Measurements from ENCODE around the gene HSFX1. TPM values are rescaled to one million over a fixed set of nuclear protein-coding genes. Genes with fewer than 3 reads are reported as not detected.
"Not testable (repeated sequence)": the region's sequence is repeated elsewhere in the genome, so short reads cannot be mapped to it uniquely, and the experiment has no call there.

The HSFX1 gene
- total RNA-seq (1 to 10 TPM; 1.7 to 4.9 (median 3.2) TPM), polyA plus RNA-seq (1 to 10 TPM in 1 of 2 donors, under 1 TPM in 1; 0.73 to 3.2 TPM)
- long read RNA-seq, donor 1, partial matches to known transcripts = 0 of 2 reads
- long read RNA-seq, donor 1, other reads (novel, unspliced or antisense) = 2 of 2 reads
- long read RNA-seq, donor 2 = 0 reads
- long read RNA-seq, donor 3 = 0 reads

DNA sequence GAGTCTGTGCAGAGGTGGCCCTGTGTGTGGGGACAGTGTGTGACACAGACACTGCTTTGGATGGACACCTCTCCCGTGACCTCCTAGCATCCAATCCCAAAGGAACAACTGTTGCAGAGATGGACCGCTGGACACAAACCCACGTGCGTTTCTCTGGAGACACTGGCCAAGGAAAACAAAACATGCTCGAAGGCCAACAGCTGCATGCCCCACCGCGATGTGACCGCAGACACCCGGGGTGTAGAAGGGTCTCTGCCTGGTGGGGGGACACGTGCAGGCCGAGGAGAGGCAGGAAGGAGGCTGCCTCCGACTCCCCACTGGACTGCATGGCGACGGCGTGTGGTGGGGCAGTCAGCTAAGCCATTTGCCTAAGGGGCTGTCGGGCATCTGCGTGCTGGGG is at the start of gene HSFX1:
HSFX1 (plus strand) TSS at position 301 of the 400 bp plus-strand sequence. CDS start 614 bp downstream, outside the sequence.
- H3K36me3 ChIP-seq; H3K27ac ChIP-seq; H3K9me3 ChIP-seq; H3K27me3 ChIP-seq; H3K4me1 ChIP-seq (ENCODE audit: insufficient read depth); intact Hi-C loops (cut with DNase I); H3K4me3 ChIP-seq; DNase-seq: not testable (repeated sequence)
- no CpG with 5 or more reads among the region's 17 CpGs for WGBS, 3 donors

DNA sequence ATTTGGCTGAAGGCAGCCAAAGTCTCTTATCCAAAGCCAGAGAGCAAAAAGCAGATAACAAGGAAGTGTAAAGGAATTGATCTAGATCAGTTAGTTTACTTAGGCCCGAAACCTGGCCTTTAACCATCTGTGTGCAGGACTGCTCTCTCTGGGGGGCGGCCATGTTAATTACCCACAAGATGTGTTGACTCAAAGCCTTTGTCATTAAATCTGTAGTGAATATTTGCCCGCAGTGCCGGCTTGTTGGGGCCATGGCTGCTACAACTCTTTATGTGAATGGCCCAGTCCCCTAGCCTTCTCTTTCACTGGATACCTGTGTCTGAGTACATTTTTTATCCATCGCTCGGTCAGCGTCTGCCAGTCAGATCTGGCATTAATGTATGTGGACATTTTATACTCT is 46.6 kb upstream of the HSFX1 start:
- DNase-seq; H3K27me3 ChIP-seq; H3K36me3 ChIP-seq; H3K27ac ChIP-seq; H3K4me1 ChIP-seq (ENCODE audit: insufficient read depth); intact Hi-C loops (cut with DNase I); H3K9me3 ChIP-seq; H3K4me3 ChIP-seq: not testable (repeated sequence)
- WGBS, 3 donors = 65 to 77% (median 73%) methylated on average over 3 of the region's 7 CpGs

DNA sequence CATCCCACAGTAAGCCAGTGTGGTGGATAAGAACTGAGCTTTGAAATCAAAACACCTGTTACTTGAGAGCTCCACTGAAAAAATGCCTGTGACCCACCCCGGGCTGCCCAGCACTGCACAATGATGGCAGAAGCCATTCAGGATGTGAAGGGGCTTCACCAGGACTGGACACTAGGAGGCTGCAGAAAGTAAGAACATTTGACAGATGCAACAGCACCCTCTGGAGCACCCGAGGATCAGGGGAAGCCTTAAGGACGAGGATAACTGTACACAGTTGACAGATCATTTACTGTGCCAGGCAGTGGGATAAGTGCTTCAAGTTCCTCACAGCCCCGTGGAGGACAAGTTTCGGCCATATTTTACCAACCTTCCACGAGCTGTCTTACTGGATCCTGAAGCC is 31.6 kb upstream of the HSFX1 start:
- H3K36me3 ChIP-seq; H3K4me1 ChIP-seq (ENCODE audit: insufficient read depth); H3K4me3 ChIP-seq; intact Hi-C loops (cut with DNase I); DNase-seq; H3K27ac ChIP-seq; H3K9me3 ChIP-seq; H3K27me3 ChIP-seq: not testable (repeated sequence)
- no CpG with 5 or more reads among the region's 6 CpGs for WGBS, 3 donors

DNA sequence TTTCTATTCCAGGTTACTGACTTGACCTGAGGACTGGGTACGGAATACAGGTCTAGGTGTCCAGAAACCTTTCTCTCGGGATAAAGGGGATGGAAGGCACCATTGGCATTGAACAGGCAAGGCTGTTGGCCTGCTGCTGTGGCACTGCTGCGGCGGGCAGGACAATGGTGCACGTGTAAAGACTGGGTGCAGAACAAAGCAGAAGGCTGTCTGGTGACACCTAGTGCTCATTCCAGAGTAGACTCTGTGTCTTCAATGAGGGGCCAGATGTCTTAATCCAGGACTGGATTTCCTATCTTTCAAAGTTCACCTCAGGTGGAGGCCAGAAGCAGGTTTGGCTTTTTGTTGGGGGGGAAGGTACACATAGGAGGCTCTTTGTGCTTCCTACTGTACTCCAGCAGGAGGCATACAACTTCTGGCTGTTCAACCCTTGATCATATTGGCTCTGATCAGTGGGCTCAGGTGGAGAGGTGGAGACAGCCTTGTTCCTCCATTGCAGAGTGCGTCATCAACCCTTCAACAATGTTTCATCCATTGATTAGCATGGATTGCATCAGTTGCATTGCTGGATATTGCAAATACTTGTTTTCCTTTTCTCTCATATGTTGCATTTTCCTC is 27.4 kb upstream of the HSFX1 start:
- H3K4me1 ChIP-seq (ENCODE audit: insufficient read depth); H3K9me3 ChIP-seq; H3K4me3 ChIP-seq; DNase-seq; intact Hi-C loops (cut with DNase I); H3K27me3 ChIP-seq; H3K36me3 ChIP-seq; H3K27ac ChIP-seq: not testable (repeated sequence)
- 63% methylated on average over 2 of the region's 6 CpGs; no CpG with 5 or more reads in 2 of the 3 donors for WGBS, 3 donors

- no peak for DNase-seq
- Histone ChIP-seq H3K4me1 (ENCODE audit: insufficient read depth) (no peaks in the 10 kb centered on the region), H3K9me3 (no peaks in the 10 kb centered on the region), H3K36me3 (no peaks in the 10 kb centered on the region), H3K27ac (no peak overlapping the region), H3K4me3 (no peak overlapping the region), H3K27me3 (no peaks in the 10 kb centered on the region)
- TF ChIP-seq, protein P1, sequence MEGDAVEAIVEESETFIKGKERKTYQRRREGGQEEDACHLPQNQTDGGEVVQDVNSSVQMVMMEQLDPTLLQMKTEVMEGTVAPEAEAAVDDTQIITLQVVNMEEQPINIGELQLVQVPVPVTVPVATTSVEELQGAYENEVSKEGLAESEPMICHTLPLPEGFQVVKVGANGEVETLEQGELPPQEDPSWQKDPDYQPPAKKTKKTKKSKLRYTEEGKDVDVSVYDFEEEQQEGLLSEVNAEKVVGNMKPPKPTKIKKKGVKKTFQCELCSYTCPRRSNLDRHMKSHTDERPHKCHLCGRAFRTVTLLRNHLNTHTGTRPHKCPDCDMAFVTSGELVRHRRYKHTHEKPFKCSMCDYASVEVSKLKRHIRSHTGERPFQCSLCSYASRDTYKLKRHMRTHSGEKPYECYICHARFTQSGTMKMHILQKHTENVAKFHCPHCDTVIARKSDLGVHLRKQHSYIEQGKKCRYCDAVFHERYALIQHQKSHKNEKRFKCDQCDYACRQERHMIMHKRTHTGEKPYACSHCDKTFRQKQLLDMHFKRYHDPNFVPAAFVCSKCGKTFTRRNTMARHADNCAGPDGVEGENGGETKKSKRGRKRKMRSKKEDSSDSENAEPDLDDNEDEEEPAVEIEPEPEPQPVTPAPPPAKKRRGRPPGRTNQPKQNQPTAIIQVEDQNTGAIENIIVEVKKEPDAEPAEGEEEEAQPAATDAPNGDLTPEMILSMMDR (IDR thresholded peaks at IDR 0.05) = no peak
- TF ChIP-seq EP300 (IDR thresholded peaks at IDR 0.05) (no peak), POLR2A (IDR thresholded peaks at IDR 0.05) (no peak)
- intact Hi-C loops (cut with DNase I) = no loop called here
- WGBS, 3 donors = 75 to 78% (median 77%) methylated on average over 7 to 8 of the region's 8 CpGs
Measured at GRCh38 chrX:149757206-149758067, 16.4 kb upstream of the HSFX1 start.

DNA sequence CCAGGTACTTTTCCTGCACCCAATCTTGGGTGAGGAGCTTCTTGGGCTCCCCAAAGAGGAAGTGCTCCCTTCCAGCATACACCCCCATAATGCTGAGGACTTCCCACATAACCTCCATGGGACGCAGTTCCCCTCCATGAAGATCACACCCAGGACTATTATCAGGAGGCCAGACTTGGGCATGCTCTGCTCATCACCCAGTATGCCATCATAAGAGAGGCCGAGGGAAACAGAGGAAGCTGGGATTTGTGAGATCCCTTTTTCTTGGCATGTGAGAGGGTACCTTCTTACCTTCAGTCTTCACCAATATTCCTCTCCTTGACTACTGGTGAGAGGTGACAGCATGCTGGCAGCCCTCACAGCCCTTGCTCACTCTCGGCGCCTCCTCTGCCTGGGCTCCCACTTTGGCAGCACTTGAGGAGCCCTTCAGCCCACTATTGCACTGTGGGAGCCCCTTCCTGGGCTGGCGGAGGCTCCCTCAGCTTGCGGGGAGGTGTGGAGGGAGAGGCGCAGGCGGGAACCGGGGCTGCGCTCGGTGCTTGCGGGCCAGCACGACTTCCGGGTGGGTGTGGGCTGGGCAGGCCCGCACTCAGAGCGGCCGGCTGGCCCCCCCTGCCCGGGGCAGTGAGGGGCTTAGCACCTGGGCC is 15.7 kb upstream of the HSFX1 start:
- no peaks in the 10 kb centered on the region for H3K4me1 ChIP-seq (ENCODE audit: insufficient read depth)
- 88 to 89% (median 89%) methylated on average over 13 to 18 of the region's 18 CpGs for WGBS, 3 donors
- intact Hi-C loops (cut with DNase I) = no loop called here
- TF ChIP-seq, protein P1 (IDR thresholded peaks at IDR 0.05) = no peak
- TF ChIP-seq POLR2A (IDR thresholded peaks at IDR 0.05) = no peak
- TF ChIP-seq EP300 (IDR thresholded peaks at IDR 0.05) = no peak
- DNase-seq = no peak
- H3K27me3 ChIP-seq = no peaks in the 10 kb centered on the region
- H3K27ac ChIP-seq = no peak overlapping the region
- no peak overlapping the region for H3K4me3 ChIP-seq
- H3K36me3 ChIP-seq = no peaks in the 10 kb centered on the region
- H3K9me3 ChIP-seq = no peaks in the 10 kb centered on the region

GRCh38 chrX:149758715-149759078 is 15.2 kb upstream of the HSFX1 start:
- H3K4me1 ChIP-seq (ENCODE audit: insufficient read depth); intact Hi-C loops (cut with DNase I); H3K4me3 ChIP-seq; H3K27me3 ChIP-seq; H3K9me3 ChIP-seq; H3K36me3 ChIP-seq; H3K27ac ChIP-seq; DNase-seq: not testable (repeated sequence)
- 87 to 95% (median 94%) methylated on average over 16 to 17 of the region's 17 CpGs for WGBS, 3 donors
